ENCODE data around the gene OCSTAMP.

Gene OCSTAMP

DNA sequence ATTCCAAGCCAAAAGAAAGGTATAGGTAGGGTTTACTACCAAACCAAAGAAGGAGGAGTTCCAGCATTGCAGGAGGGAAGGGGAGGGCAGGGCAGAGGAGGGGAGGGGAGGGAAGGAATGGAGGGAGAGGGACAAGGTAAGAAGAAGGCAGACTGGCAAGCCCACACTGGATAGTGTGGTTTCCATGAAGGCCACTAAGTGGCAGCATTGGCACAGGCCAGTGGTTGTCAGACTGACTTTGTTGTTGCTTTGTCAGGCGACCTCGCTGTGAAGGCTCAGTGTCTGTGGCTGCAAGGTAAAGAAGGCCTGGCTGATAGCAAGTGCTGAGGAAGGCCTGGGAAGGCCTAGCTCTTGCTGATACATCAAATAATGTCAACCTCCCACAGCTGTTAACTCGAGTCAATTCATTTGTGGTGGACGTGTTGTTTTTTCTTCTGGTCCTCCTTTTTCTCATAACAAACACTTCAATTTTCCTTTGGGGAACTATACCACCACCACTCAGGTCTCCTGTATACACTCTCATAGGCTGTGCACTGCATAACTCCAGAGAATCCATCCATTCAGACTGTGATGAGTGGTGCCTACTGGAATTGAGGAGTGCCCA, 29.4 kb downstream of the OCSTAMP start:
- in situ Hi-C loops (cut with HindIII; ENCODE audit: low sequenced_read_pairs) = no loop called here

- in situ Hi-C loops (cut with HindIII; ENCODE audit: low sequenced_read_pairs) = no loop called here
Measured at GRCh38 chr20:46520540-46520939, 29.9 kb downstream of the OCSTAMP start.

- in situ Hi-C loops (cut with HindIII; ENCODE audit: low sequenced_read_pairs) = no loop called here
Measured at GRCh38 chr20:46519471-46520068, 30.9 kb downstream of the OCSTAMP start.

GRCh38 chr20:46512943-46513844, 37.3 kb downstream of the OCSTAMP start, which contains the start of gene ZNF334:
Gene ZNF334 (minus strand): TSS chr20:46513559. CDS start chr20:46512102, 1,457 bp downstream.
- in situ Hi-C loops (cut with HindIII; ENCODE audit: low sequenced_read_pairs) = no loop called here

DNA sequence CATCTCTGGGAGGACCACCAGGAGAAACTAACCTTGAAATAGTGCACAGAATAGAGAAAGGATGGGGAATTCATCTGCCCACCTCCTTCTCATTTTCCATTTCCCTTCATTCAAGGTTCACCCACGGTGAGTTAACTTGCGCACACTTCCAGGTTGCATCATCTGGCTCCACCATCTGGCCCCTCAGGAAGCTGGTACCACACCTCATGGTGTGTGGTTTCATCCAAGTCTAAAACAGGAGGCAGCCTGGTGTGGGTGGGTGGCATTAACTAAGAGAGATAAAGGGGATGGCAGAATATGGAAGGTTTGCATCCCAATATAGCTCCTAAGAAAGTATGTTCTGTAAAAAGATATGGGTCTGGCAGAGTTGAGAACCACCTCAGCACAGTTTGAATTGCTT, 40.9 kb downstream of the OCSTAMP start:
- in situ Hi-C loops (cut with HindIII; ENCODE audit: low sequenced_read_pairs) = no loop called here

GRCh38 chr20:46507760-46508407, 42.6 kb downstream of the OCSTAMP start:
- in situ Hi-C loops (cut with HindIII; ENCODE audit: low sequenced_read_pairs) = no loop called here

DNA sequence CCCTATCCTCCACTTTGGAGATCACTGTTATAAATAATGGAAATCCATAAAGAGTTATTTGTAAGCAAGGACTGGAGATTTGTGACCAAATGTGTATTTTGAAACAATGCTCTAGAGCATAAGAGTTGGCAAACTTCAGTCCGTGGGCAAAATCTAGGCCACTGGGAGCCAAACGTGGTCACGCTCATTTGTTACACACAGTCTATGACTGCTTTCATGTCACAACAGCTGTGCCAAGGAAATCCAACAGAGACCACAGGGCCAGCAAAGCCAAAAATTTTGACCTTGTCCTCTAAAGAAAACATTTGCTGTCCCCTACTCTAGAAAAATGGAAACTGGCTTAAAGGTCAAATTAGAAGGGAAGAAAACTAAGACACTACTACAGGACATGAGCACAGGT, 44.9 kb downstream of the OCSTAMP start:
- in situ Hi-C loops (cut with HindIII; ENCODE audit: low sequenced_read_pairs) = no loop called here

GRCh38 chr20:46501961-46502360, 48.5 kb downstream of the OCSTAMP start:
- in situ Hi-C loops (cut with HindIII; ENCODE audit: low sequenced_read_pairs) = no loop called here

DNA sequence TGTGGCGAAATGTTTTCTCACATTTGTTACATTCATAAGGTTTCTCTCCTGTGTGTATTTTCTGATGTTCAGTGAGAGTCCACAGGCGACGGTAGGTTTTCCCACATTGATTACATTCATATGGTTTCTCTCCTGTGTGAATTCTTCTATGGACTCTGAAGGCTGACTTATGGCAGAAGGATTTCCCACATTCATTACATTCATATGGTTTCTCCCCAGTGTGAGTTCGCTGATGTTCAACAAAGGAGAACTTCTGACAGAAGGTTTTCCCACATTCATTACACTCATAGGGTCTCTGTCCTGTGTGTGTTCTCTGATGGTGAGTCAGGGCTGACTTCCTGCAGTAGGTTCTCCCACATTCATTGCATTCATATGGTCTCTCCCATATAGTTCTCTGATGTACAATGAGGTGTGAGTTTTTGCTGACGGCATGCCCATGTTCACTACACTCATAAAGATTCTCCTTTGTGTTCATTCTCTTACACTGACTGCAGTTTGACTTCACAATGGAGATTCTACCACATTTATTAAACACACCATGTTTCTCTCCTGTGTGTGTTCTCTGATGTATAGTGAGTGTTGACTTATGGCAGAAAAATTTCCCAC, 49.0 kb downstream of the OCSTAMP start:
- in situ Hi-C loops (cut with HindIII; ENCODE audit: low sequenced_read_pairs) = no loop called here

DNA sequence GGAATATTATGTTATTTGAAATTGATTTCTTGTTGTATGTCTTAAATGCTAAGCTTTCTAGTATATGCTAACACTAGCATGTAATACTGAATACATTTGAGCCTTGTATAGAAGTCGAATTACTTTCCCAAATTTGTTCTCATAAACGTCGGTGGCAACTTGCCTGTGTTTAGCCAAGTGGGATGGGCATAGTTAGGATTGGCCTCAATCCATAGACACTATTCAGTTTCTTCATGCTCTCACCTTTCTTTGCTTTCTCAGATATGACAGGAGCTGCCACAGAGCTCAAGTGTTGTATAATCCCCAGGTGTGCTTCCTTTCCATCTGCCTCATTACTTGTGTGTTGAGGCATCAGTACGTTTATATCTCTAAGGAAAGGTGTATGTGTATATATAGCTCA, 56.4 kb downstream of the OCSTAMP start:
- in situ Hi-C loops (cut with HindIII; ENCODE audit: low sequenced_read_pairs) = no loop called here

DNA sequence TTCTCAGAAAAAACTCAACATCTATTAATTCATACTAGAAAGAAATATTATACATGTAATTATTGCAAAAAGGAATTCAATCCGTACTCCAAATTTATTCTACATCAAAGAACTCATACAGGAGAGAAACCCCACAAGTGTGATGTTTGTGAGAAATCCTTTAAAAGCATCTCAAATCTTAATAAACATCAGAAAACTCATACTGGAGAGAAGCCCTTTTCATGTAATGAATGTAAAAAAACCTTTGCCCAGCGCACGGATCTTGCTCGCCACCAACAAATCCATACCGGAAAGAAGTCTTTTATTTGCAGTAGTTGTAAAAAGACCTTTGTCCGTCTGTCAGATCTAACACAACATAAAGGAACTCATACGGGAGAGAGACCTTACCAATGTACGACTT, 59.1 kb downstream of the OCSTAMP start:
- in situ Hi-C loops (cut with HindIII; ENCODE audit: low sequenced_read_pairs) = no loop called here
